A673 (cell line): ENCODE measurements around the gene UBE2B. TPM values are rescaled to one million over a fixed set of nuclear protein-coding genes. Genes with fewer than 3 reads are reported as not detected.

ENCODE experiments used
- BruUV-seq: library from RNA; stranded (reverse); fragments of 400-500 nt; replicated peaks from 2 replicates; lab custom pipeline; 2021; lab: Mats Ljungman, UMichigan
- CTCF ChIA-PET: fragments of 300-600 bp; sonication (Branson Sonifier 250); formaldehyde crosslinking; loops from one replicate; lab custom pipeline; 2022; ENCODE audit warnings: antibody characterized with exemption; lab: Charles Lee
- POLR2A ChIA-PET: fragments of 300-600 bp; sonication (Branson Sonifier 250); formaldehyde crosslinking; loops from one replicate; lab custom pipeline; 2022; ENCODE audit warnings: antibody characterized with exemption; ENCODE audit not compliant: low non-redundant PET; lab: Charles Lee
- DNase-seq: peaks from one replicate; pipeline ENCODE4 v3.0.0-alpha.2; 2015; ENCODE audit warnings: low spot score
- H3K27ac ChIP-seq: fragments of 200-600 bp; sonication (generic); 2 replicates; pipeline ENCODE4 v1.5.1; 2016; ENCODE audit warnings: mixed run types, low read depth, mild to moderate bottlenecking, mixed read lengths, antibody characterized with exemption, low read length; ENCODE audit not compliant: poor library complexity, severe bottlenecking
- H3K27me3 ChIP-seq: fragments of 200-600 bp; sonication (generic); replicated peaks from 2 replicates; pipeline ENCODE4 v1.6.1; 2017; ENCODE audit warnings: mixed run types, low read depth, mild to moderate bottlenecking, mixed read lengths, antibody characterized with exemption, low read length; ENCODE audit not compliant: insufficient read depth, poor library complexity
- H3K36me3 ChIP-seq: fragments of 200-600 bp; sonication (generic); 2 replicates; pipeline ENCODE4 v1.6.1; 2016; ENCODE audit warnings: mixed run types, mild to moderate bottlenecking, mixed read lengths, antibody characterized with exemption, low read length; ENCODE audit not compliant: insufficient read depth, poor library complexity, severe bottlenecking
- H3K4me1 ChIP-seq: fragments of 200-600 bp; sonication (generic); 2 replicates; pipeline ENCODE4 v1.6.1; 2017; ENCODE audit warnings: mixed run types, mild to moderate bottlenecking, mixed read lengths, antibody characterized with exemption, low read length; ENCODE audit not compliant: insufficient read depth, poor library complexity, severe bottlenecking
- H3K4me3 ChIP-seq: fragments of 200-600 bp; sonication (generic); 2 replicates; pipeline ENCODE4 v1.5.1; 2016; ENCODE audit warnings: low read depth, mixed run types, mild to moderate bottlenecking, mixed read lengths, low read length; ENCODE audit not compliant: poor library complexity, severe bottlenecking
- H3K9me3 ChIP-seq: fragments of 200-600 bp; sonication (generic); 2 replicates; pipeline ENCODE4 v1.6.1; 2016; ENCODE audit warnings: mixed run types, low read depth, mild to moderate bottlenecking, mixed read lengths, antibody characterized with exemption, low read length; ENCODE audit not compliant: poor library complexity, severe bottlenecking
- EZH2 ChIP-seq: fragments of 200-600 bp; sonication (generic); IDR thresholded peaks from 2 replicates; pipeline ENCODE4 v1.6.1; 2017; ENCODE audit warnings: borderline replicate concordance, low read depth, mild to moderate bottlenecking, mixed read lengths, antibody characterized with exemption, low read length; ENCODE audit not compliant: poor library complexity, severe bottlenecking
- intact Hi-C: fragments of 100-400 bp; cut with micrococcal nuclease; formaldehyde crosslinking; loops from one replicate; pipeline ENCODE4 v1.10.0; 2022; ENCODE audit not compliant: unreplicated experiment
- total RNA-seq: library from RNA; stranded (reverse); gene quantifications from 2 replicates; pipeline ENCODE4 v1.2.3, GENCODE V29; 2021
- TF ChIP-seq, protein P1 (sequence below): fragments of 300-800, 200-600 bp; sonication (generic); conservative IDR thresholded peaks from 2 replicates; pipeline ENCODE4 v1.5.1; 2017; ENCODE audit warnings: low read depth, mild to moderate bottlenecking, antibody characterized with exemption, low read length, moderate library complexity, mixed read lengths

Gene UBE2B
- total RNA-seq, 1 experiment from 2014 or later = 73.8 TPM

DNA sequence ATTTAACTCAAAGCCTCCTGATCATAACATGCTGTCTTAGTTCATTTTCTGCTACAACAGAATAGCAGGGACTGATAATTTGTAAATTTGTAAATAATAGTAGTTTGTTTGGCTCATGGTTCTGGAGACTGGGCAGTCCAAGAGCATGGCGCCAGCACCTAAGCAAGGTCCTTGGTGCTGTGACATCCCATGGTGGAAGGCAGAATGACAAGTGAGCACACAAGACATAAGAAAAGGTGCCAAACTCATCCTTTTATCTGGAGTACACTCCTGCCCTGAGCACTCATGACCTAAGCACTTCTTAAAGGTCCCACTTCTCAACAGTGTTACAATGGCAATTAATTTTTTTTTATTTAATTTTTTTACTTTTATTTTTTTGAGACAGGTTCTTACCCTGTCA is 16.1 kb downstream of the UBE2B start:
- Histone ChIP-seq H3K4me3 (no peak overlapping the region), H3K27ac (no peak overlapping the region), H3K4me1 (no peaks in the 10 kb centered on the region), H3K36me3 (peaks cover 58% of the 10 kb centered on the region), H3K9me3 (no peaks in the 10 kb centered on the region), H3K27me3 (no peaks in the 10 kb centered on the region)
- ChIA-PET CTCF (no interaction called here), POLR2A (no interaction called here)
- intact Hi-C loops = no loop called here
- no TSS peak for BruUV-seq
- no peak for DNase-seq
- TF ChIP-seq, protein P1, sequence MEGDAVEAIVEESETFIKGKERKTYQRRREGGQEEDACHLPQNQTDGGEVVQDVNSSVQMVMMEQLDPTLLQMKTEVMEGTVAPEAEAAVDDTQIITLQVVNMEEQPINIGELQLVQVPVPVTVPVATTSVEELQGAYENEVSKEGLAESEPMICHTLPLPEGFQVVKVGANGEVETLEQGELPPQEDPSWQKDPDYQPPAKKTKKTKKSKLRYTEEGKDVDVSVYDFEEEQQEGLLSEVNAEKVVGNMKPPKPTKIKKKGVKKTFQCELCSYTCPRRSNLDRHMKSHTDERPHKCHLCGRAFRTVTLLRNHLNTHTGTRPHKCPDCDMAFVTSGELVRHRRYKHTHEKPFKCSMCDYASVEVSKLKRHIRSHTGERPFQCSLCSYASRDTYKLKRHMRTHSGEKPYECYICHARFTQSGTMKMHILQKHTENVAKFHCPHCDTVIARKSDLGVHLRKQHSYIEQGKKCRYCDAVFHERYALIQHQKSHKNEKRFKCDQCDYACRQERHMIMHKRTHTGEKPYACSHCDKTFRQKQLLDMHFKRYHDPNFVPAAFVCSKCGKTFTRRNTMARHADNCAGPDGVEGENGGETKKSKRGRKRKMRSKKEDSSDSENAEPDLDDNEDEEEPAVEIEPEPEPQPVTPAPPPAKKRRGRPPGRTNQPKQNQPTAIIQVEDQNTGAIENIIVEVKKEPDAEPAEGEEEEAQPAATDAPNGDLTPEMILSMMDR = no peak
- TF ChIP-seq EZH2 = no peak

GRCh38 chr5:134392301-134392700 is 20.9 kb downstream of the UBE2B start:
- POLR2A ChIA-PET = no interaction called here

DNA sequence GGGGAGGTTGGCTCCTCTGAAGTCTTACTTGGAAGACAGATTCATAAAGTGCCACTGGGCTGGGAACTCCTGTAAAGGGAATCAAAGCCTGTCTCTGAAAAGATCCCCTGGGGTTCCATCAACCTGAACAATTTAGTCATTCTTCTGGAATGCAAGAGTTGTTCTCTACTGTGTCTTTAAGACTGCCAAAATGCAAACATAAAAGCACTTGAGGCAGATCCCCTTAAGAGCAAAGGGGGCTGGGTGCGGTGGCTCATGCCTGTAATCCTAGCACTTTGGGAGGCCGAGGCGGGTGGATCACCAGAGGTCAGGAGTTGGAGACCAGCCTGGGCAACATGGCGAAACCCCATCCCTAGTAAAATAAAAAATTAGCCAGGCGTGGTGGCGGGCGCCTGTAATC is 23.6 kb downstream of the UBE2B start:
- POLR2A ChIA-PET = no interaction called here
- H3K36me3 ChIP-seq = peaks cover 59% of the 10 kb centered on the region

More at GRCh38 chr5:134392301-134392700, 20.9 kb downstream of the UBE2B start:
- no peaks in the 10 kb centered on the region for H3K27me3 ChIP-seq
- H3K4me3 ChIP-seq = no peak overlapping the region
- H3K27ac ChIP-seq = no peak overlapping the region
- H3K36me3 ChIP-seq = peaks cover 79% of the 10 kb centered on the region
- H3K4me1 ChIP-seq = no peaks in the 10 kb centered on the region
- H3K9me3 ChIP-seq = no peaks in the 10 kb centered on the region
- intact Hi-C loops = no loop called here
- no peak for TF ChIP-seq EZH2
- TF ChIP-seq, protein P1 = no peak
- BruUV-seq = no TSS peak
- no peak for DNase-seq
- CTCF ChIA-PET = no interaction called here

More for the DNA sequence above, 23.6 kb downstream of the UBE2B start:
- no peak for DNase-seq
- Histone ChIP-seq H3K9me3 (no peaks in the 10 kb centered on the region), H3K4me1 (no peaks in the 10 kb centered on the region), H3K27me3 (no peaks in the 10 kb centered on the region), H3K4me3 (no peak overlapping the region), H3K27ac (no peak overlapping the region)
- CTCF ChIA-PET = no interaction called here
- no peak for TF ChIP-seq EZH2
- TF ChIP-seq, protein P1 = no peak
- intact Hi-C loops = no loop called here
- BruUV-seq = no TSS peak
